HepG2 (cell line): Measurements from ENCODE around the gene TEAD1. TPM values are rescaled to one million over a fixed set of nuclear protein-coding genes. Genes with fewer than 3 reads are reported as not detected.

Experiments
- ATF1 ChIP-seq: IDR thresholded peaks from 2 replicates; pipeline ENCODE4 v1.6.1; 2016; ENCODE audit warnings: mild to moderate bottlenecking, control low read depth
- BRD4 ChIP-seq: sonication (generic); formaldehyde crosslinking; IDR thresholded peaks from 2 replicates; pipeline ENCODE4 v1.4.0; 2020; ENCODE audit warnings: missing genetic modification reagents
- CEBPB ChIP-seq: IDR thresholded peaks from 2 replicates; pipeline ENCODE4 v1.6.1; 2011; ENCODE audit warnings: low read depth, low read length, improper control_type of control experiment, borderline replicate concordance
- HOXA3 ChIP-seq: sonication (generic); formaldehyde crosslinking; IDR thresholded peaks from 2 replicates; pipeline ENCODE4 v1.5.0; 2020; ENCODE audit warnings: missing genetic modification reagents
- MYC ChIP-seq: sonication (generic); formaldehyde crosslinking; IDR thresholded peaks from 2 replicates; pipeline ENCODE4 v1.9.0; 2021; ENCODE audit warnings: missing genetic modification reagents, borderline replicate concordance
- NCOR1 ChIP-seq: fragments of 200-600 bp; sonication (generic); IDR thresholded peaks from 2 replicates; pipeline ENCODE4 v1.7.0; 2017; ENCODE audit warnings: antibody characterized with exemption, low read length, borderline replicate concordance
- NFYB ChIP-seq: sonication (generic); formaldehyde crosslinking; IDR thresholded peaks from 2 replicates; pipeline ENCODE4 v1.4.0; 2020; ENCODE audit warnings: missing genetic modification reagents
- PAXIP1 ChIP-seq: sonication (generic); formaldehyde crosslinking; conservative IDR thresholded peaks from 2 replicates; pipeline ENCODE4 v1.4.0; 2020; ENCODE audit warnings: mild to moderate bottlenecking, missing genetic modification reagents, moderate library complexity
- SMAD3 ChIP-seq: sonication (generic); formaldehyde crosslinking; IDR thresholded peaks from 2 replicates; pipeline ENCODE4 v1.4.0; 2020; ENCODE audit warnings: missing genetic modification reagents
- SMC3 ChIP-seq: IDR thresholded peaks from 2 replicates; pipeline ENCODE4 v1.6.1; 2011; ENCODE audit warnings: low read length, improper control_type of control experiment
- ZMAT5 ChIP-seq: sonication (generic); formaldehyde crosslinking; IDR thresholded peaks from 2 replicates; pipeline ENCODE4 v1.5.0; 2020; ENCODE audit warnings: mild to moderate bottlenecking, low read depth, missing genetic modification reagents, borderline replicate concordance
- ZNF256 ChIP-seq: sonication (generic); formaldehyde crosslinking; conservative IDR thresholded peaks from 2 replicates; pipeline ENCODE4 v1.4.0; 2020; ENCODE audit warnings: missing genetic modification reagents
- ZNF550 ChIP-seq: sonication (generic); formaldehyde crosslinking; IDR thresholded peaks from 2 replicates; pipeline ENCODE4 v1.4.0; 2020; ENCODE audit warnings: mild to moderate bottlenecking, missing genetic modification reagents, borderline replicate concordance
- ZNF605 ChIP-seq: sonication (generic); formaldehyde crosslinking; IDR thresholded peaks from 2 replicates; pipeline ENCODE4 v1.8.0; 2022; ENCODE audit warnings: mild to moderate bottlenecking, missing genetic modification reagents
- polyA plus RNA-seq, 8 experiments: library from polyadenylated mRNA; depleted of rRNA in 3 of 8; stranded (reverse) in 7 of 8; unstranded in 1 of 8; fragments of >200 nt; fragmentation: Illumina TruSeq in 4 of 8; extraction: Trizol in 4 of 8; gene quantifications; 2 replicates each; pipeline versions ENCODE4 v1.2.1 to v1.2.3, GENCODE V29; 2011 to 2016; ENCODE audit warnings: low read depth in 4 of 8, missing spikeins in 1 of 8, mixed read lengths in 1 of 8; ENCODE audit not compliant: insufficient read depth in 1 of 8
- total RNA-seq, 5 experiments: library from RNA; depleted of rRNA; stranded (reverse); fragments of >200 nt; fragmentation: Illumina TruSeq; extraction: Trizol; gene quantifications; 2 replicates each; pipeline ENCODE4 v1.2.3, GENCODE V29; 2016; ENCODE audit warnings: low read depth in 1 of 5
- TF ChIP-seq, protein P1 (sequence below): sonication (generic); formaldehyde crosslinking; IDR thresholded peaks from 2 replicates; pipeline ENCODE4 v1.5.0; 2020; ENCODE audit warnings: mild to moderate bottlenecking, missing genetic modification reagents
- TF ChIP-seq, protein P2 (sequence below): IDR thresholded peaks from 2 replicates; pipeline ENCODE4 v1.6.1; 2016; ENCODE audit warnings: mild to moderate bottlenecking
- TF ChIP-seq, protein P3 (sequence below): sonication (generic); formaldehyde crosslinking; conservative IDR thresholded peaks from 2 replicates; pipeline ENCODE4 v1.4.0; 2020; ENCODE audit warnings: missing genetic modification reagents
- TF ChIP-seq, protein P4 (sequence below): sonication (generic); formaldehyde crosslinking; IDR thresholded peaks from 2 replicates; pipeline ENCODE4 v1.8.1; 2023; ENCODE audit warnings: mild to moderate bottlenecking, inconsistent platforms, moderate library complexity, missing genetic modification reagents, borderline replicate concordance

Gene TEAD1
- total and polyA plus RNA-seq, 2 of the 13 experiments (the other 11 are each of a cell fraction or from before 2014, with no cell fraction given), result 20.1 to 30.5 TPM

DNA sequence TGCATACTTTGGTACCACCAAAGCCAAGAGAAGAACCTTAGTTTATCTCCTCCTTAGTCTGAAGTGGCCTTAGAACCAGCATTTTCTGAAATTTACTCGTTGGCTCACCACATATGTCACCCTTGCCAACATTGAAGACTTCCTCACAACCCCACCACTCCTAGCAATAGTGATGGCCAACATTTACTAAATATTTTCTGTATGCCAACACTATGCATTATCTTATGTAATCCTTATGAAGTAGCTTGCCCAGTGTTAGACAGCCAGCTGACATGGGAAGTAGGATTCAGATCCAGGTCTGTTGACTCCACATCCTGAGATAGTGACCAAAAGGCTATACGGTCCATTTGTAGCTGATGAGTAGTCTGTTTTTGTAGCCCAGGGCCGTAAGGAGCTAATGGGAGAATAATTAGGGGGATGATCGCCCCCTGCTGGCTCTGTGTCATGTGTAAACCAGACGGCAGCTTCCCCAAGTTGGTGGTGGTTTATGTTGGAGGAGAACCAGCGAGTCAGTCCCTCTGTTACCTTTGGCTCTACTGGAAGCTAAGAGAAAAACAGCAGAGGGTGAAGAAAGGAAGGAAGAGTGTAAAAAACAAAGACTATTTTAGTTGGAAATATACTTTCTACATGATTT, 214.4 kb downstream of the TEAD1 start (continued):
- TF ChIP-seq, protein P1, sequence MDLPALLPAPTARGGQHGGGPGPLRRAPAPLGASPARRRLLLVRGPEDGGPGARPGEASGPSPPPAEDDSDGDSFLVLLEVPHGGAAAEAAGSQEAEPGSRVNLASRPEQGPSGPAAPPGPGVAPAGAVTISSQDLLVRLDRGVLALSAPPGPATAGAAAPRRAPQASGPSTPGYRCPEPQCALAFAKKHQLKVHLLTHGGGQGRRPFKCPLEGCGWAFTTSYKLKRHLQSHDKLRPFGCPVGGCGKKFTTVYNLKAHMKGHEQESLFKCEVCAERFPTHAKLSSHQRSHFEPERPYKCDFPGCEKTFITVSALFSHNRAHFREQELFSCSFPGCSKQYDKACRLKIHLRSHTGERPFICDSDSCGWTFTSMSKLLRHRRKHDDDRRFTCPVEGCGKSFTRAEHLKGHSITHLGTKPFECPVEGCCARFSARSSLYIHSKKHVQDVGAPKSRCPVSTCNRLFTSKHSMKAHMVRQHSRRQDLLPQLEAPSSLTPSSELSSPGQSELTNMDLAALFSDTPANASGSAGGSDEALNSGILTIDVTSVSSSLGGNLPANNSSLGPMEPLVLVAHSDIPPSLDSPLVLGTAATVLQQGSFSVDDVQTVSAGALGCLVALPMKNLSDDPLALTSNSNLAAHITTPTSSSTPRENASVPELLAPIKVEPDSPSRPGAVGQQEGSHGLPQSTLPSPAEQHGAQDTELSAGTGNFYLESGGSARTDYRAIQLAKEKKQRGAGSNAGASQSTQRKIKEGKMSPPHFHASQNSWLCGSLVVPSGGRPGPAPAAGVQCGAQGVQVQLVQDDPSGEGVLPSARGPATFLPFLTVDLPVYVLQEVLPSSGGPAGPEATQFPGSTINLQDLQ, result no peak
- no peak for TF ChIP-seq BRD4
- TF ChIP-seq PAXIP1 (CRISPR knock-in tag), result no peak
- TF ChIP-seq HOXA3, result no peak
- TF ChIP-seq NFYB, result no peak
- TF ChIP-seq ZNF605, result no peak
- TF ChIP-seq CEBPB, result no peak
- no peak for TF ChIP-seq ZNF256 (CRISPR knock-in tag)
- peak; percentile 97 for TF ChIP-seq SMC3
- TF ChIP-seq, protein P2, sequence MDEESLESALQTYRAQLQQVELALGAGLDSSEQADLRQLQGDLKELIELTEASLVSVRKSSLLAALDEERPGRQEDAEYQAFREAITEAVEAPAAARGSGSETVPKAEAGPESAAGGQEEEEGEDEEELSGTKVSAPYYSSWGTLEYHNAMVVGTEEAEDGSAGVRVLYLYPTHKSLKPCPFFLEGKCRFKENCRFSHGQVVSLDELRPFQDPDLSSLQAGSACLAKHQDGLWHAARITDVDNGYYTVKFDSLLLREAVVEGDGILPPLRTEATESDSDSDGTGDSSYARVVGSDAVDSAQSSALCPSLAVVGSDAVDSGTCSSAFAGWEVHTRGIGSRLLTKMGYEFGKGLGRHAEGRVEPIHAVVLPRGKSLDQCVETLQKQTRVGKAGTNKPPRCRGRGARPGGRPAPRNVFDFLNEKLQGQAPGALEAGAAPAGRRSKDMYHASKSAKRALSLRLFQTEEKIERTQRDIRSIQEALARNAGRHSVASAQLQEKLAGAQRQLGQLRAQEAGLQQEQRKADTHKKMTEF (CRISPR knock-in tag), result peak; percentile 33; the same call in 1 of the 2 replicates
- no peak for TF ChIP-seq MYC
- no peak for TF ChIP-seq ATF1 (CRISPR knock-in tag)
- no peak for TF ChIP-seq ZNF550 (CRISPR knock-in tag)
- no peak for TF ChIP-seq ZMAT5 (CRISPR knock-in tag)
- 0 out of 2 replicates have a peak, but pooled peaks have one; percentile 8 for TF ChIP-seq SMAD3 (CRISPR knock-in tag)
- TF ChIP-seq, protein P3, sequence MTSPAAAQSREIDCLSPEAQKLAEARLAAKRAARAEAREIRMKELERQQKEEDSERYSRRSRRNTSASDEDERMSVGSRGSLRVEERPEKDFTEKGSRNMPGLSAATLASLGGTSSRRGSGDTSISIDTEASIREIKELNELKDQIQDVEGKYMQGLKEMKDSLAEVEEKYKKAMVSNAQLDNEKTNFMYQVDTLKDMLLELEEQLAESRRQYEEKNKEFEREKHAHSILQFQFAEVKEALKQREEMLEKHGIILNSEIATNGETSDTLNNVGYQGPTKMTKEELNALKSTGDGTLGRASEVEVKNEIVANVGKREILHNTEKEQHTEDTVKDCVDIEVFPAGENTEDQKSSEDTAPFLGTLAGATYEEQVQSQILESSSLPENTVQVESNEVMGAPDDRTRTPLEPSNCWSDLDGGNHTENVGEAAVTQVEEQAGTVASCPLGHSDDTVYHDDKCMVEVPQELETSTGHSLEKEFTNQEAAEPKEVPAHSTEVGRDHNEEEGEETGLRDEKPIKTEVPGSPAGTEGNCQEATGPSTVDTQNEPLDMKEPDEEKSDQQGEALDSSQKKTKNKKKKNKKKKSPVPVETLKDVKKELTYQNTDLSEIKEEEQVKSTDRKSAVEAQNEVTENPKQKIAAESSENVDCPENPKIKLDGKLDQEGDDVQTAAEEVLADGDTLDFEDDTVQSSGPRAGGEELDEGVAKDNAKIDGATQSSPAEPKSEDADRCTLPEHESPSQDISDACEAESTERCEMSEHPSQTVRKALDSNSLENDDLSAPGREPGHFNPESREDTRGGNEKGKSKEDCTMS (CRISPR knock-in tag), result no peak
- TF ChIP-seq NCOR1, result no peak
- TF ChIP-seq, protein P4, sequence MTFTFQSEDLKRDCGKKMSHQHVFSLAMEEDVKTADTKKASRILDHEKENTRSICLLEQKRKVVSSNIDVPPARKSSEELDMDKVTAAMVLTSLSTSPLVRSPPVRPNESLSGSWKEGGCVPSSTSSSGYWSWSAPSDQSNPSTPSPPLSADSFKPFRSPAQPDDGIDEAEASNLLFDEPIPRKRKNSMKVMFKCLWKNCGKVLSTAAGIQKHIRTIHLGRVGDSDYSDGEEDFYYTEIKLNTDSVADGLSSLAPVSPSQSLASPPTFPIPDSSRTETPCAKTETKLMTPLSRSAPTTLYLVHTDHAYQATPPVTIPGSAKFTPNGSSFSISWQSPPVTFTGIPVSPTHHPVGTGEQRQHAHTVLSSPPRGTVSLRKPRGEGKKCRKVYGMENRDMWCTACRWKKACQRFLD (CRISPR knock-in tag), result no peak
